ENCODE results near the gene PRX. TPM values are rescaled to one million over a fixed set of nuclear protein-coding genes. Genes with fewer than 3 reads are reported as not detected.

PRX gene
- total and polyA plus RNA-seq, 9 of the 15 experiments (the other 6 are each of a cell fraction or from before 2014, with no cell fraction given), result 0.65 to 3.5 (median 1.7) TPM; not detected in 2

- TF ChIP-seq REST (IDR thresholded peaks at IDR 0.05; ENCODE audit: borderline replicate concordance), result no peak
- no peak for TF ChIP-seq REST (CRISPR knock-in tag; IDR thresholded peaks at IDR 0.05; ENCODE audit: low read depth)
- TF ChIP-seq ZNF24 (IDR thresholded peaks at IDR 0.05), result no peak
- peak; percentile 95 for TF ChIP-seq NKRF (IDR thresholded peaks at IDR 0.05; ENCODE audit: borderline replicate concordance)
- TF ChIP-seq, protein P1, sequence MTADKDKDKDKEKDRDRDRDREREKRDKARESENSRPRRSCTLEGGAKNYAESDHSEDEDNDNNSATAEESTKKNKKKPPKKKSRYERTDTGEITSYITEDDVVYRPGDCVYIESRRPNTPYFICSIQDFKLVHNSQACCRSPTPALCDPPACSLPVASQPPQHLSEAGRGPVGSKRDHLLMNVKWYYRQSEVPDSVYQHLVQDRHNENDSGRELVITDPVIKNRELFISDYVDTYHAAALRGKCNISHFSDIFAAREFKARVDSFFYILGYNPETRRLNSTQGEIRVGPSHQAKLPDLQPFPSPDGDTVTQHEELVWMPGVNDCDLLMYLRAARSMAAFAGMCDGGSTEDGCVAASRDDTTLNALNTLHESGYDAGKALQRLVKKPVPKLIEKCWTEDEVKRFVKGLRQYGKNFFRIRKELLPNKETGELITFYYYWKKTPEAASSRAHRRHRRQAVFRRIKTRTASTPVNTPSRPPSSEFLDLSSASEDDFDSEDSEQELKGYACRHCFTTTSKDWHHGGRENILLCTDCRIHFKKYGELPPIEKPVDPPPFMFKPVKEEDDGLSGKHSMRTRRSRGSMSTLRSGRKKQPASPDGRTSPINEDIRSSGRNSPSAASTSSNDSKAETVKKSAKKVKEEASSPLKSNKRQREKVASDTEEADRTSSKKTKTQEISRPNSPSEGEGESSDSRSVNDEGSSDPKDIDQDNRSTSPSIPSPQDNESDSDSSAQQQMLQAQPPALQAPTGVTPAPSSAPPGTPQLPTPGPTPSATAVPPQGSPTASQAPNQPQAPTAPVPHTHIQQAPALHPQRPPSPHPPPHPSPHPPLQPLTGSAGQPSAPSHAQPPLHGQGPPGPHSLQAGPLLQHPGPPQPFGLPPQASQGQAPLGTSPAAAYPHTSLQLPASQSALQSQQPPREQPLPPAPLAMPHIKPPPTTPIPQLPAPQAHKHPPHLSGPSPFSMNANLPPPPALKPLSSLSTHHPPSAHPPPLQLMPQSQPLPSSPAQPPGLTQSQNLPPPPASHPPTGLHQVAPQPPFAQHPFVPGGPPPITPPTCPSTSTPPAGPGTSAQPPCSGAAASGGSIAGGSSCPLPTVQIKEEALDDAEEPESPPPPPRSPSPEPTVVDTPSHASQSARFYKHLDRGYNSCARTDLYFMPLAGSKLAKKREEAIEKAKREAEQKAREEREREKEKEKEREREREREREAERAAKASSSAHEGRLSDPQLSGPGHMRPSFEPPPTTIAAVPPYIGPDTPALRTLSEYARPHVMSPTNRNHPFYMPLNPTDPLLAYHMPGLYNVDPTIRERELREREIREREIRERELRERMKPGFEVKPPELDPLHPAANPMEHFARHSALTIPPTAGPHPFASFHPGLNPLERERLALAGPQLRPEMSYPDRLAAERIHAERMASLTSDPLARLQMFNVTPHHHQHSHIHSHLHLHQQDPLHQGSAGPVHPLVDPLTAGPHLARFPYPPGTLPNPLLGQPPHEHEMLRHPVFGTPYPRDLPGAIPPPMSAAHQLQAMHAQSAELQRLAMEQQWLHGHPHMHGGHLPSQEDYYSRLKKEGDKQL (CRISPR knock-in tag; IDR thresholded peaks at IDR 0.05; ENCODE audit: borderline replicate concordance), result no peak
- TF ChIP-seq FUS (optimal IDR thresholded peaks at IDR 0.05; ENCODE audit: low read depth, low read length), result no peak
- peak; percentile 69 for TF ChIP-seq POLR2B (IDR thresholded peaks at IDR 0.05; ENCODE audit: low read depth, partially characterized antibody)
- TF ChIP-seq ZNF175 (CRISPR knock-in tag; IDR thresholded peaks at IDR 0.05; ENCODE audit: low read depth), result no peak
- TF ChIP-seq CEBPG (CRISPR knock-in tag; IDR thresholded peaks at IDR 0.05), result no peak
- no peak for TF ChIP-seq CEBPG (tag; conservative IDR thresholded peaks at IDR 0.05 in 1 of 2, IDR thresholded peaks at IDR 0.05 in 1 of 2)
- TF ChIP-seq HDAC2 (IDR thresholded peaks at IDR 0.05), result peak; percentile 80; the same call in 1 of the 2 replicates
- 0 out of 2 replicates have a peak, but pooled peaks have one; percentile 9 for TF ChIP-seq LEF1 (IDR thresholded peaks at IDR 0.05)
Measured at GRCh38 chr19:40444000-40444824, 31.0 kb upstream of the PRX start, which contains the start of gene SERTAD3 (continued).
